Transverse colon (tissue), 4 donors: Measurements from ENCODE around the gene BIVM. TPM values are rescaled to one million over a fixed set of nuclear protein-coding genes. Genes with fewer than 3 reads are reported as not detected.
A peak's percentile ranks its signal among the peaks of the same experiment; 100 is the strongest.

Experiments
- DNase-seq: peaks from one replicate; pipeline ENCODE4 v3.0.0-alpha.2; 2019
- H3K27ac ChIP-seq, 4 donors: fragments of 200-600 bp; sonication (generic); 2 replicates each; pipeline ENCODE4 v1.5.1; 2016 to 2018; ENCODE audit warnings: inconsistent platforms in 4 of 4
- H3K27me3 ChIP-seq: fragments of 200-600 bp; sonication (generic); 2 replicates; pipeline ENCODE4 v1.5.1; 2017; ENCODE audit warnings: inconsistent platforms
- H3K36me3 ChIP-seq, 4 donors: fragments of 200-600 bp; sonication (generic); 2 replicates each; pipeline ENCODE4 v1.5.1; 2017 to 2019; ENCODE audit warnings: inconsistent platforms in 4 of 4
- H3K4me1 ChIP-seq, 4 donors: fragments of 200-600 bp; sonication (generic); 2 replicates each; pipeline ENCODE4 v1.5.1; 2017 to 2020; ENCODE audit warnings: inconsistent platforms in 4 of 4
- H3K4me3 ChIP-seq, 4 donors: fragments of 200-600 bp; sonication (generic); 1 replicate in 1 of 4; 2 replicates in 3 of 4; pipeline versions ENCODE4 v1.5.1 to v1.6.1; 2017 to 2019; ENCODE audit warnings: inconsistent platforms in 4 of 4
- H3K9me3 ChIP-seq, 2 donors: fragments of 200-600 bp; sonication (generic); 2 replicates each; pipeline ENCODE4 v1.5.1; 2017 to 2019; ENCODE audit warnings: inconsistent platforms in 2 of 2
- EP300 ChIP-seq: sonication (generic); formaldehyde crosslinking; IDR thresholded peaks from one replicate; pipeline ENCODE4 v1.6.1; 2017; ENCODE audit warnings: antibody characterized with exemption, low read depth
- POLR2A ChIP-seq: fragments of 450-650 bp; IDR thresholded peaks from one replicate; pipeline ENCODE4 v1.6.1; 2016; ENCODE audit warnings: antibody characterized with exemption, mild to moderate bottlenecking, moderate library complexity
- POLR2AphosphoS5 ChIP-seq, 3 donors: sonication (generic); formaldehyde crosslinking; IDR thresholded peaks; one replicate each; pipeline ENCODE4 v1.6.1; 2016; ENCODE audit warnings: antibody characterized with exemption in 3 of 3
- WGBS, 2 donors: methylation state at CpG; one replicate each; pipeline ENCODE4 v1.1.5; 2018; ENCODE audit warnings: low coverage in 1 of 2; 5-methylcytosine and 5-hydroxymethylcytosine counted together
- in situ Hi-C, 4 donors: fragments of 200-750 bp; cut with MboI; loops; one replicate each; pipeline versions ENCODE4 v1.15.0 to v1.15.1; 2017; ENCODE audit warnings: low sequenced_read_pairs in 3 of 4, low pct_ligation_motif_present in 1 of 4, low pct_unique_long_range_greater_than_20kb in 1 of 4
- intact Hi-C: fragments of 100-400 bp; cut with DNase I; formaldehyde crosslinking; loops from one replicate; pipeline ENCODE4 v1.15.1; 2023; ENCODE audit warnings: low total_unique reads
- total RNA-seq, 4 donors: library from RNA; depleted of rRNA; stranded (reverse); fragments of >200 nt; gene quantifications; one replicate each; pipeline ENCODE4 v1.1.0, GENCODE V29; 2016
- TF ChIP-seq, protein P1 (sequence below), 5 experiments: fragments of 200-600 bp in 3 of 5; fragments of 450-650 bp in 2 of 5; sonication (generic) in 3 of 5; IDR thresholded peaks; 1 replicate in 2 of 5; 2 replicates in 3 of 5; pipeline ENCODE4 v1.5.1; 2016 to 2017; ENCODE audit warnings: antibody characterized with exemption in 5 of 5, inconsistent platforms in 3 of 5, mild to moderate bottlenecking in 2 of 5, moderate library complexity in 1 of 5

The BIVM gene
- total RNA-seq, 4 donors from 2014 or later, result 3.0 to 31.4 (median 23.9) TPM

DNA sequence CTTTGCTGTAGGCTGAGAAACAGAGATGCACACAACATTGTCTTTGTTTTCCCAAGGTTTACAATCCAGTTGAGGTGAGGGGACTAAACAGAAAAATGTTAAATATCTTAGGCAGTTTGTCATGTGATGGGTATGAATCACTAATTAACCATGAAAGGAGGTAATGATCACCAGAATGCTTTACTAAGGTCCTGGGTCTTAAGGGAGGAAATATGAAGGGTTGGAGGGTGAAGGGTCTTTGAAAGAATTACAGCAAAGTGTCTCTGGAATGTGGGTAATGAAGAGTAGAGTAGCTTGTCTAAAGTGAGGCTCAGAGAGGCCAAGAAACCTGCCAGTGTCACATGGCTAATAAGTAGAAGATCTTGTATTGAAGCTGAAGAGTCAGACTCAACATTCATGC is 19.0 kb downstream of the BIVM start:
- no peaks in the 10 kb centered on the region for H3K27me3 ChIP-seq
- no peak overlapping the region for H3K4me3 ChIP-seq
- intact Hi-C loops, result no loop called here
- no peak for TF ChIP-seq POLR2AphosphoS5 (IDR thresholded peaks at IDR 0.05)
- no peak for TF ChIP-seq POLR2A
- TF ChIP-seq, protein P1, sequence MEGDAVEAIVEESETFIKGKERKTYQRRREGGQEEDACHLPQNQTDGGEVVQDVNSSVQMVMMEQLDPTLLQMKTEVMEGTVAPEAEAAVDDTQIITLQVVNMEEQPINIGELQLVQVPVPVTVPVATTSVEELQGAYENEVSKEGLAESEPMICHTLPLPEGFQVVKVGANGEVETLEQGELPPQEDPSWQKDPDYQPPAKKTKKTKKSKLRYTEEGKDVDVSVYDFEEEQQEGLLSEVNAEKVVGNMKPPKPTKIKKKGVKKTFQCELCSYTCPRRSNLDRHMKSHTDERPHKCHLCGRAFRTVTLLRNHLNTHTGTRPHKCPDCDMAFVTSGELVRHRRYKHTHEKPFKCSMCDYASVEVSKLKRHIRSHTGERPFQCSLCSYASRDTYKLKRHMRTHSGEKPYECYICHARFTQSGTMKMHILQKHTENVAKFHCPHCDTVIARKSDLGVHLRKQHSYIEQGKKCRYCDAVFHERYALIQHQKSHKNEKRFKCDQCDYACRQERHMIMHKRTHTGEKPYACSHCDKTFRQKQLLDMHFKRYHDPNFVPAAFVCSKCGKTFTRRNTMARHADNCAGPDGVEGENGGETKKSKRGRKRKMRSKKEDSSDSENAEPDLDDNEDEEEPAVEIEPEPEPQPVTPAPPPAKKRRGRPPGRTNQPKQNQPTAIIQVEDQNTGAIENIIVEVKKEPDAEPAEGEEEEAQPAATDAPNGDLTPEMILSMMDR (IDR thresholded peaks at IDR 0.05), result no peak
- TF ChIP-seq EP300, result no peak
- H3K27ac ChIP-seq, result no peak overlapping the region
- H3K36me3 ChIP-seq, result peaks cover 0 to 35% (median 2%) of the 10 kb centered on the region in 4 donors
- in situ Hi-C loops, result no loop called here
- H3K4me1 ChIP-seq, result no peaks in the 10 kb centered on the region
- DNase-seq, result no peak
- no peaks in the 10 kb centered on the region for H3K9me3 ChIP-seq

DNA sequence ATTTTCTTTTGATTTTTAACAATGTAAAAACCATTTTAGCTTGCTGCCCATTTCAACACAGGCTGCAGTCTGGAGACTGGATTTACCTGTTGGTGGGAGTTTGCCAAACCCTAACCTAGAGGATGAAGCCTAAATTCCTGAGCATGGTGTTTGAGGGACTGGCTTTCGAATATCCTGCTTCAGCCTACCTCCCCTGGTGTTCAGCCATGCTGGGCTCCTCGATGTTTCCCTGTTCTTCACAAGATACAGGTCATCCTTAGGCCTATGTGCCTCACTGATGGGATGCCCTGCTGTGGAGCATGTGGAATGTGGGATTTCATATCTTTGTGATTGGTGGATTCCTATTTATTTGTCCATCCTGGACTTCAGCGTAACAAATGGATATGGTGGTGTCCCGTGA is 26.5 kb downstream of the BIVM start:
- Histone ChIP-seq H3K9me3 (no peaks in the 10 kb centered on the region), H3K36me3 (peaks cover 0 to 38% (median 0%) of the 10 kb centered on the region in 4 donors), H3K4me3 (no peak overlapping the region), H3K27me3 (no peaks in the 10 kb centered on the region), H3K4me1 (peaks cover 0 to under 1% (median under 1%) of the 10 kb centered on the region in 4 donors), H3K27ac (no peak overlapping the region)
- TF ChIP-seq EP300 (no peak), POLR2A (no peak), POLR2AphosphoS5 (IDR thresholded peaks at IDR 0.05) (no peak)
- TF ChIP-seq, protein P1 (IDR thresholded peaks at IDR 0.05), result no peak
- DNase-seq, result no peak
- in situ Hi-C loops, result no loop called here
- intact Hi-C loops, result no loop called here
- WGBS, 2 donors, result 91% methylated on average over 4 of the region's 4 CpGs; no CpG with 5 or more reads in 1 of the 2 donors

DNA sequence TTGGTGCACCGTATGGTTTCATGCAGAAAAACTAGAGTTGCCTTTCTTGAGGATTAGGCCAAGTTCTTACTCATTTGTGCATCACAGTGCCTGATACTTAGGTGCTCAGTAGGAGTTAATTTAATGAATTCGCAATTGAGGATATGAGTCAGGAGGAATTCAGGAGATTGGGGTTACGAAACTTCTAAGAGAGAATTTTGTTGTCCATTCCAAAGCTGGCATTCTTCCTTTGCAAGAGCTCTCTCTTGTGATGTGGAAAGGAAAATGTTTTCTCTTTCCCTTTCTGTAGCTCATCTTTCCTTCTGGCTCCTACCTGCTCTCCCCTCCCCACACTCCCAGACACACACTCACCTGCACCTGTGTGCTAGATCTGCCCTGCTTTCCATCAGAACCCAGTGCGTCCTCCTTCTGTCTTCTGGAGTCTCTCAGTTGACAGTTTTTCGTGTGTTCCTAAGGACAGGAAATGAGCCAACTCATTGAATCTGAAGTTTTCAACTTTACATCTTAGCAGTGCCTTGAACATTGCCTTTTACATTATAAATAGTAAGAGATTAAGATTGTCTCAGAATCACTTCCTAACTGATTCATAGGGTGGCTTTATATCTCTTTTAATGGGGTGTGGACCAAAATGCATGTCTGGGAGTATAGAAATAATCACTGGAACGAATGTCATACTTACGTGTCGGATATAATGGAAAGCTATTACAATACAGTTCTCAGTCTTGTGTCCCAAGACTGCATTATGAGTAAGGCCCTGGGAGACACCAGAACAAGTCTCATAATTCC is 27.2 kb downstream of the BIVM start:
- Histone ChIP-seq H3K4me1 (peaks cover 0 to 8% (median 3%) of the 10 kb centered on the region in 4 donors), H3K27ac (no peak overlapping the region), H3K36me3 (peaks cover 0 to 35% (median 0%) of the 10 kb centered on the region in 4 donors), H3K27me3 (no peaks in the 10 kb centered on the region), H3K9me3 (no peaks in the 10 kb centered on the region), H3K4me3 (no peak overlapping the region)
- intact Hi-C loops (no loop called here), in situ Hi-C loops (no loop called here)
- no peak for DNase-seq
- TF ChIP-seq POLR2A (no peak), EP300 (no peak), POLR2AphosphoS5 (IDR thresholded peaks at IDR 0.05) (no peak)
- TF ChIP-seq, protein P1 (IDR thresholded peaks at IDR 0.05), result no peak
- WGBS, 2 donors, result 88 to 89% methylated on average over 3 to 8 of the region's 8 CpGs

DNA sequence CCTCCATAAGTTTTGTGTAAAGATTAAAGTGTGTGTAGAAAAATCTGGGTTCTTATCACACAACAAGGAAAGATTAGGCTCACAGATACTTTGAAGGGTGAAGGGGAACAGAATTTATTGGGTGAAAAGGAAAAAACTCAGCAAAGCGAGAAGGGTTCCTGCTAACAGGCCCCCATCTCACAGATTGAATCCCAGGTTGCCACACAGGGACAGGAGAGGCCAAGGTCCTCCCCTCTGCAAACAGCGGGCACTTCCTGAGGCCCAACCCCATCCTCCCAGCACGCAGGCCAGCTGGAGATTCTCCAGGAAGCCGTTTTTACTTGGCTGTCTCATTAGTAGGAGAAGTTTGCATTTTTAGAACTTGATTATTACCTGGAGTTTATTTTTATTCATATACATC is 31.7 kb downstream of the BIVM start:
- H3K27me3 ChIP-seq, result no peaks in the 10 kb centered on the region
- no peak overlapping the region for H3K4me3 ChIP-seq
- no peak overlapping the region for H3K27ac ChIP-seq
- H3K36me3 ChIP-seq, result peaks cover 0 to 12% (median 4%) of the 10 kb centered on the region in 4 donors
- no peaks in the 10 kb centered on the region for H3K9me3 ChIP-seq
- peak; percentile 67 for DNase-seq
- in situ Hi-C loops, result no loop called here
- H3K4me1 ChIP-seq, result peaks cover 0 to 8% (median 3%) of the 10 kb centered on the region in 4 donors
- intact Hi-C loops, result no loop called here
- WGBS, 2 donors, result 21 to 38% methylated on average over 2 to 4 of the region's 4 CpGs
- TF ChIP-seq, protein P1 (IDR thresholded peaks at IDR 0.05), result no peak
- TF ChIP-seq POLR2A (no peak), EP300 (no peak), POLR2AphosphoS5 (IDR thresholded peaks at IDR 0.05) (no peak)
